22Rv1 (cell line): Measurements from ENCODE around the gene TGFBR2.
A peak's percentile ranks its signal among the peaks of the same experiment; 100 is the strongest.

Source experiments
- H3K27ac ChIP-seq: fragments of 450-650 bp; 2 replicates; pipeline ENCODE4 v1.5.1; 2017
- CTCF ChIP-seq: fragments of 450-650 bp; IDR thresholded peaks from 2 replicates; pipeline ENCODE4 v1.5.1; 2017; ENCODE audit warnings: mild to moderate bottlenecking
- ZFX ChIP-seq: fragments of 450-650 bp; IDR thresholded peaks from 2 replicates; pipeline ENCODE4 v1.6.1; 2017; ENCODE audit warnings: antibody characterized with exemption, borderline replicate concordance

Gene TGFBR2

GRCh38 chr3:30686176-30686575 is 79.8 kb downstream of the TGFBR2 start:
- H3K27ac ChIP-seq: no peak overlapping the region
- TF ChIP-seq CTCF (no peak), ZFX (no peak)

GRCh38 chr3:30686799-30687198 is 80.4 kb downstream of the TGFBR2 start:
- TF ChIP-seq CTCF: no peak

GRCh38 chr3:30687930-30688570 is 81.6 kb downstream of the TGFBR2 start:
- no peak for TF ChIP-seq ZFX
- no peak for TF ChIP-seq CTCF
- no peak overlapping the region for H3K27ac ChIP-seq

More at GRCh38 chr3:30686799-30687198, 80.4 kb downstream of the TGFBR2 start:
- no peak overlapping the region for H3K27ac ChIP-seq

- peak overlapping the region; percentile 62 for H3K27ac ChIP-seq
- TF ChIP-seq CTCF: no peak
- TF ChIP-seq ZFX: no peak
These were observed 82.6 kb downstream of the TGFBR2 start for GRCh38 chr3:30688776-30689641.

GRCh38 chr3:30690199-30690598 is 83.8 kb downstream of the TGFBR2 start:
- H3K27ac ChIP-seq: no peak overlapping the region
- TF ChIP-seq ZFX (no peak), CTCF (no peak)

GRCh38 chr3:30691249-30691880 is 85.0 kb downstream of the TGFBR2 start:
- H3K27ac ChIP-seq: no peak overlapping the region
- no peak for TF ChIP-seq CTCF
- no peak for TF ChIP-seq ZFX

- 0 out of 2 replicates have a peak overlapping the region, but pooled peaks have one; percentile 2 for H3K27ac ChIP-seq
- TF ChIP-seq CTCF (no peak), ZFX (no peak)
These were observed 85.5 kb downstream of the TGFBR2 start for GRCh38 chr3:30691944-30692343.
